GM18951 (cell line): ENCODE data around the gene NECTIN2.
"Not testable (repeated sequence)": the region's sequence is repeated elsewhere in the genome, so short reads cannot be mapped to it uniquely, and the experiment has no call there.

Experiments used
- POLR2A ChIP-seq: IDR thresholded peaks from 4 replicates; pipeline ENCODE4 v1.6.1; 2011; ENCODE audit warnings: mild to moderate bottlenecking; ENCODE audit not compliant: insufficient read length, insufficient read depth; ENCODE audit errors: extremely low read depth
- in situ Hi-C: fragments of 300-500 bp; cut with MboI; formaldehyde crosslinking; loops from one replicate; pipeline ENCODE4 v1.12.0; 2022; ENCODE audit warnings: low sequenced_read_pairs, mixed read lengths, inconsistent platforms; ENCODE audit not compliant: unreplicated experiment

The NECTIN2 gene

DNA sequence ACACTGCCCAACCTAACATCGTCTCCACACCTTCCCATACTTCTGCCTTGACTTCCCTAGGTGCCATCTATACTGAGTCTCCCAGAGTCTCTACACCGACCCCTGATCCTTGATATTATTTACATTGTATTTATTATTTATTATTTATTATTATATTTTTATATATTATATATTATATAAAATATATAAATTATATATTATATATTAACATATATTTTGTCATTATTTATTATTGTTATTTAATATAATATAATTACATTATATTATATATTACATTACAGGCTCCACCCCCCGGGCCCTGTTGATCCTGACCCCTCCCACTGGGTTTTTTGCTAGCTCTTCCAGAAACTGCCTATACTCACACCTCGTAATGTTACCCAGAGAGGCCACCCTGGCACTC is 26.6 kb downstream of the NECTIN2 start:
- in situ Hi-C loops = no loop called here
- no peak for TF ChIP-seq POLR2A

DNA sequence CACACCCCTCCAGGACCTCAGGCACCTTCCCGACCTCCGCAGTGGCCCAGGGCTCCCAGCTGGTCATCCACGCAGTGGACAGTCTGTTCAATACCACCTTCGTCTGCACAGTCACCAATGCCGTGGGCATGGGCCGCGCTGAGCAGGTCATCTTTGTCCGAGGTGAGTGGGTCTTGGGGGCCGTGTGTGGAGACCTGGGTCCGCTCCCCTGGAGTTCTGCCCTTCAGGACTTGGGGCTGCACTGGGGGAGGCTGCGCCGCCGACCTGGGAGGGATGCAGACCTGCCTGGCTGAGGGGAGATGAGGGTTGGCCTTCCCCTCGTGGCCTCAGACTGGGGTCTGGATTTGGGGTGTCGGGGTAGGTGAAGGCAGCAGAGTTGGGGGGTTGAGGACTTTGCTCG is 28.2 kb downstream of the NECTIN2 start:
- in situ Hi-C loops = no loop called here
- TF ChIP-seq POLR2A = no peak

DNA sequence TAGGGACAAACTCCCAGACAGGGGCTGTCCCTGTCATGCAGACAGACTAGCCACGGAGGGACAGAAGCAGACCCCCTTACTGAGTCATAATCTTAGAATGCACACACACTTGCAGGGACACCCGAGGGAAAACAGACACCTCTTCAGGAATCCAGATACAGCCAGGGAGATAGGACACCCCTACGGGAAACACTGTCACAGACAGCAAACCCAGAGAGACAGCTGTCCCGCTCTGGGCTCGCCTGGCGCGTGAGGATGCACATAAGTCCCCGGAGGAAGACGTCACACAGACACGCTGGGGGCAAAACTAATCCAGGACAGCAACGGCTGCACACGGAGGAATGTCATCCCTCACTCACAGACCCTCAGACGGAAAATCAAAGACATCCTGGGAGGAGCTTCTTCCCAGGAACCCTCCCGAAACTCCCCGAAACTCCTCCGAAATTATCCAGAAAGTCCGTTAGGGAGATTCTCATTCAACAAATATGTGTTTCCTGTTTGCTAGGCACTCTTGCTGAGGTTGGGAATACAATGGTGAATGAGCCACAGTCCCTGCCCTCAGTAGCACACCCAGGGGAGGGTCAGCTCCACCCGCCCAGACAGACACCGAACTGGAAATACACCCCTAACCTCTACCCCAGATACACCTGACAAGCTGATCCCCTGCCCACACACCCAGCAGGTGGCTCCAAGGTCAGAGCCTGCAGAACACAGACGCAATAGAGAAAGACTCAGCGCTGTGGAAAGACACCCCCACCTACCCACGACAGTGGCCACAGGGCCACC is 29.8 kb downstream of the NECTIN2 start:
- no peak for TF ChIP-seq POLR2A
- in situ Hi-C loops = no loop called here

DNA sequence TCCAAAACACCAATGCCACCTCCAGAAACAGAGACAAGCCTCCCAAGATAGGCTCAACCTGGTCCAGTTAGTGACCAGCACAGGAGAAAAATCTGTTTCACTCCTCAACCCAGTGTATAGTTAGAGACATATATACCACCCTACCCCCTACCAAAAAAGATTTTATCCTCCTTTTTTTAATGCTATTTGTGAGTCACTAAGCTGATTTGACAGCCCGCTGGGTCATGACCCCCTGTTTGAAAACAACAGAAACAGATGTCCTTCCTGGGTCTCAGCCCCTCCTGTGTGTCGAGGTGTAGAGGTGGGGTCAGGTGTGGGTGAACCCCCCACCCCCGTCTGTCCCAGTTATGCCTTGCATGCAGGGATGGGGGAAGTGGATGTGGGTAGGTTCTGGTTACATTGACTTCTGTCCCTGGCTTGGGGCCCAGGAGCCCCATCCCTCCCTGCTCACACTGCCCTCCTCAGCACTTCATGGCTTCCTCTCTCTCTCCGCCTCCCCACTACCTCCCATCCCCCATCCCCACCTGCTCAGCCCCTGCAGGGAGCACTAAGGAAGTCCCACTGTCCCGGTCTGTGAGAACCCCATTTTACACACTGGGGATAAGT is 30.9 kb downstream of the NECTIN2 start:
- in situ Hi-C loops = no loop called here
- no peak for TF ChIP-seq POLR2A

DNA sequence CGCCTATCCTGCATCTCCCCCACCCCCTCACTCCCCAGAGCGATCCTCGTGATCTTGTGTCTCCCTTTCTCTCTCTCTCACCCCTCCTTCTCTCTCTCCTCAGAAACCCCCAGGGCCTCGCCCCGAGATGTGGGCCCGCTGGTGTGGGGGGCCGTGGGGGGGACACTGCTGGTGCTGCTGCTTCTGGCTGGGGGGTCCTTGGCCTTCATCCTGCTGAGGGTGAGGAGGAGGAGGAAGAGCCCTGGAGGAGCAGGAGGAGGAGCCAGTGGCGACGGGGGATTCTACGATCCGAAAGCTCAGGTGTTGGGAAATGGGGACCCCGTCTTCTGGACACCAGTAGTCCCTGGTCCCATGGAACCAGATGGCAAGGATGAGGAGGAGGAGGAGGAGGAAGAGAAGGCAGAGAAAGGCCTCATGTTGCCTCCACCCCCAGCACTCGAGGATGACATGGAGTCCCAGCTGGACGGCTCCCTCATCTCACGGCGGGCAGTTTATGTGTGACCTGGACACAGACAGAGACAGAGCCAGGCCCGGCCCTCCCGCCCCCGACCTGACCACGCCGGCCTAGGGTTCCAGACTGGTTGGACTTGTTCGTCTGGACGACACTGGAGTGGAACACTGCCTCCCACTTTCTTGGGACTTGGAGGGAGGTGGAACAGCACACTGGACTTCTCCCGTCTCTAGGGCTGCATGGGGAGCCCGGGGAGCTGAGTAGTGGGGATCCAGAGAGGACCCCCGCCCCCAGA is 32.2 kb downstream of the NECTIN2 start:
- in situ Hi-C loops = no loop called here

DNA sequence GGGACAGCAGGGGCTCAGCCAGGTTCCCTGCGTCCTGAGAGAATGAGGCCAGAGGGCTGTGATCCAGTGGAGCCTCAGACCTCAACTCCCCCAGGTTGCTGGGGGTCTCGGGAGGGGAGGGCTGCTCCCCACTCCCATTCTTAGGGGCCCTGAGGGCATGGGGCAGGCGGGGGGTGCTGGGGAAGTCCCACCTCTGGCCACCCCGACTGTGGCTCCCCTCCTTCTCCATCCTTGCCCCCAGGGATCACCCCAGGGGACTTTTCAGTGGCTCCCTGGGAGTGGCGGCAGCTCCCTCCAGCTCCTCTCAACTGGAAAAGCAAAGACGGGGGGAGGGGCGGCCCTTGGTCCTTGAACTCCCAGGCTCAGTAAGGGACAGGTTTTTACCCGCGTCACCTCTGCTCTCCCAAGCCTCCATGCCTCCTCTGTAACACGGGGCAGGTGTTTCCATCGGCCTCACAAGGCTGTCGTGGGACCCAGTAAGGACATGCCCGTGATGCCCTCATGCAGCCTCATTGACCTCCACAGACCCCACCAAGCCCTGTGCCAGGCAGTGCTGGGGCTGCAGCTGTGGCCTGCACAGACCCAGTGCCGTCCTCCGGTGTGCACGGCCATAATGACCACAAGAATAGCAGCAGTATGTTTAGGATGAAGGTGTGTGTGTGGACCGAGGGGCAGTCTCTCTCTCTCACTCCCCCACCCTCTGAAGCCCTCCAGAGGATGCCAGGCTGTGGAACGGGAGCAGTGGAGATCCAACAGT is 33.4 kb downstream of the NECTIN2 start:
- in situ Hi-C loops = no loop called here
- no peak for TF ChIP-seq POLR2A

More for the DNA sequence above, 32.2 kb downstream of the NECTIN2 start:
- no peak for TF ChIP-seq POLR2A

DNA sequence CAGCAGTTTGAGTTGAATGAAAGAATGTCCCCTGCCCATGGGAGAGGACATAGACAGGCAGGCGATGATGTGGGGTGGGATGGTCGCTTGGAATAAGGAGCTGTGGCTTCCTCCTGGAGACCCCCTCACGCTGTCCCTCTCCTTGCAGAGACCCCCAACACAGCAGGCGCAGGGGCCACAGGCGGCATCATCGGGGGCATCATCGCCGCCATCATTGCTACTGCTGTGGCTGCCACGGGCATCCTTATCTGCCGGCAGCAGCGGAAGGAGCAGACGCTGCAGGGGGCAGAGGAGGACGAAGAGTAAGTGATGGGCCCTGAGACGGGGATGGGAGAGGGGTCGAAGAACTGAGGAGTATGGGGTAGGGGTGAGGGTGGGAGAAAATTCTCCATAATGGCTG is 36.0 kb downstream of the NECTIN2 start:
- in situ Hi-C loops = no loop called here
- no peak for TF ChIP-seq POLR2A

DNA sequence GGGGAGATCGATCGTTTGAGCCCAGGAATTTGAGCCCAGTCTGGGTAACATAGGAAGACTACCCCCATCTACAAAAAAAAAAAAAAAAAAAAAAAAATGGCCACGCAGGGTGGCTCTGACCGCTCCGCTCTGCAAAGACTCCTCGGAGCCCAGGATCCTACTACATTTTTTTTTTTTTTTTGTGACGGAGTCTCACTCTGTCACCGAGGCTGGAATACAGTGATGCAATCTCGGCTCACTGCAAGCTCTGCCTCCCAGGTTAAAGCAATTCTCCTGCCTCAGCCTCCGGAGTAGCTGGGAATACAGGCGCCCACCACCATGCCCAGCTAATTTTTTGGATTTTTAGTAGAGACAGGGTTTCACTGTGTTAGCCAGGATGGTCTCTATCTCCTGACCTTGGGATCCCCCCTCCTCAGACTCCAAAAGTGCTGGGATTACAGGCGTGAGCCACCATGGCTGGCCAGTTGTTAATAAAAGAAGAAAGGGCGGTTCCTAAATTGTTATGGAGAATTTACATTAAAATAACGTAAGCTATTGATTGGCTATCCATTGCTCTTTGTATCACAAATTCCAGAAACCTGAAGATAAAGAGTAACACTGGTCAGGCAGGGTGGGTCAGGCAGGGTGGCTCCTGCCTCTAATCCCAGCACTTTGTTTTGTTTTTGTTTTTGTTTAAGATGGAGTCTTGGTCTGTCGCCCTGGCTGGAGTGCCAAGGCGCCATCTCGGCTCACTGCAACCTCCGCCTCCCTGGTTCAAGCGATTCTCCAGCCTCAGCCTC is 36.7 kb downstream of the NECTIN2 start:
- in situ Hi-C loops = not testable (repeated sequence)

DNA sequence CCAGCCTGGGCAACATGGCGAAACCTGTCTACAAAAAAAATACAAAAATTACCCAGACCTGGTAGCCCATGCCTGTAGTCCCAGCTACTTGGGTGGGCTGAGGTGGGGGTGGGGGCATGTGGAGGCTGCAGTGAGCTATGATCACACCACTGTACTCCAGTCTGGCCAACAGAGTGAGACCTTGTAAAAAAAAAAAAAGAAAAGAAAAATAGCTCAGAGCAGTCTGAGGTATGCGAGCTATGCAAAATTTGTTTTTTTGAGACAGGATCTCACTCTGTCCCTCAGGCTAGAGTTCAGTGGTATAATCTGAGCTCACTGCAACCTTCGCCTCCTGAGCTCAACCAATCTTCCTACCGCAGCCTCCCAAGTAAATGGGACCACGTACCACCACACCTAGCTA is 37.8 kb downstream of the NECTIN2 start:
- TF ChIP-seq POLR2A = no peak
- in situ Hi-C loops = no loop called here

DNA sequence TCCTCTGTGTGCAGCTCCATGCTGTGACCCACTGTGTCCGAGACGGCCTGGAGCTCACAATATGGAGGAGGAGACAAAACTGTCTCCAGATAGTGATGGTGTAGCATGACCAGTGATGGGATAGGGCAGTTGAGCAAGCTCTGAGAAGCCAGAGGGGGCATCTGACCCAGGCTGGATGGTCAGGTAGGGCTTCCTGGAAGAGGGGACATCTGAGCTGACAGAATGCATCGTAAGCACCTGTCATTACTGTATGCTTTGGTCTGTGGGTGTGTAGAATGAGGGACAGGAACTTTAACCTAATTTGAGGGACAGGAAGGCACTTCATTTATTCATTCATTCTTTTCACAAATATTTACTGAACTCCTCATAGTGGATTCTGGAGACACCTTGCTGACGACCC is 38.5 kb downstream of the NECTIN2 start:
- no peak for TF ChIP-seq POLR2A
- in situ Hi-C loops = no loop called here

DNA sequence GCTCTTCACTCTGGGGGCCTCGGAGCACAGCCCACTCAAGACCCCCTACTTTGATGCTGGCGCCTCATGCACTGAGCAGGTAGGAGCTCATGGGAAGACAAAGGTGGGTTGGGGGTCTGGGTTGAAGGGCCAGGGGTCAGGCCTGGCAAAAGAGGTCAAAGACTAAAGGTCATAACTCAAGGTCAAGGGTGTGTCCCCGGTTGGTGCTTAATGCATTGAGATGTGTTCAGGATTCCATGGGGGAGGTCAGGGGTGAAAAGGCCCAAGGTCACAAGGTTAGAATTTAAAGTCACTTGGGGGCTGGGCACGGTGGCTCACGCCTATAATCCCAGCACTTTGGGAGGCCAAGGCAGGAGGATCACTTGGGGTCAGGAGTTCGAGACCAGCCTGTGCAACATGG is 40.0 kb downstream of the NECTIN2 start:
- no peak for TF ChIP-seq POLR2A
- in situ Hi-C loops = no loop called here

DNA sequence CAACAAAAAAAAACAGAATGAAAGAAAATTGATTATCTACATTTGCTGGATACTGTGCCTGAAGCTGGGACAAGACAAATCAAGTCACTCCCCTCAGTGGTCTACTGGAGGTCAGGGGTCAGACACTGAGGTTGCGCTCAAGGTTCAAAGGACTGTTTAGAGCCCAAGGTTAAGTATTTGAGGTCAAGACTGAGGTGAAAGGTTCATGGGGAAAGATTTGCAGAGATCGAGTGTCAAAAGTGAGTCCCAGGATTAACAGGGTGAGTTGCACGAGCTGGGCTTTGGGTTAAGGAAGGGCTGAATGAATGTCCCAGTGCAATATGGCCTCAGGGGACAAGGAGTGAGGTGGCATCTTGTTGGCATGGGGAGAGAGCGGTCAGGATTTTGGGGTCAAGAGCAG is 41.6 kb downstream of the NECTIN2 start:
- TF ChIP-seq POLR2A = no peak
- in situ Hi-C loops = no loop called here

DNA sequence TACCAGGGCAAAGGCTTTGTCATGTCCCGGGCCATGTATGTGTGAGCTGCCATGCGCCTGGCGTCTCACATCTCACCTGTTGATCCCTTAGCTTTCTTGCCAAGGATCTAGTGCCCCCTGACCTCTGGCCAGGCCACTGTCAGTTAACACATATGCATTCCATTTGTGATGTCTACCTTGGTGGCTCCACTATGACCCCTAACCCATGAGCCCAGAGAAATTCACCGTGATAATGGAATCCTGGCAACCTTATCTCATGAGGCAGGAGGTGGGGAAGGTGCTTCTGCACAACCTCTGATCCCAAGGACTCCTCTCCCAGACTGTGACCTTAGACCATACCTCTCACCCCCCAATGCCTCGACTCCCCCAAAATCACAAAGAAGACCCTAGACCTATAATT is 42.2 kb downstream of the NECTIN2 start:
- in situ Hi-C loops = not testable (repeated sequence)
